SK-N-SH (cell line): ENCODE results near the gene CBR1. TPM values are rescaled to one million over a fixed set of nuclear protein-coding genes. Genes with fewer than 3 reads are reported as not detected.

ENCODE experiments used
- EP300 ChIP-seq, 2 experiments: IDR thresholded peaks; 2 replicates each; pipeline versions ENCODE4 v1.4.0 to v1.6.1; 2012; ENCODE audit warnings: borderline replicate concordance in 1 of 2, low read depth in 1 of 2, low read length in 1 of 2
- FOSL2 ChIP-seq: IDR thresholded peaks from 2 replicates; pipeline ENCODE4 v1.4.0; 2012; ENCODE audit warnings: low read depth, mild to moderate bottlenecking, moderate library complexity, borderline replicate concordance
- GABPA ChIP-seq: IDR thresholded peaks from 2 replicates; pipeline ENCODE4 v1.4.0; 2012; ENCODE audit warnings: low read depth, mild to moderate bottlenecking
- IRF3 ChIP-seq: fragments of 150-350 bp; IDR thresholded peaks from 2 replicates; pipeline ENCODE4 v1.6.1; 2016; ENCODE audit warnings: mild to moderate bottlenecking, low read depth, low read length
- JUND ChIP-seq: IDR thresholded peaks from 2 replicates; pipeline ENCODE4 v1.4.0; 2012
- MEF2A ChIP-seq: IDR thresholded peaks from 2 replicates; pipeline ENCODE4 v1.4.0; 2012; ENCODE audit warnings: low read depth, borderline replicate concordance
- MXI1 ChIP-seq: IDR thresholded peaks from 2 replicates; pipeline ENCODE4 v1.6.1; 2012; ENCODE audit warnings: mild to moderate bottlenecking, low read depth, low read length, improper control_type of control experiment
- RAD21 ChIP-seq: IDR thresholded peaks from 2 replicates; pipeline ENCODE4 v1.6.1; 2012; ENCODE audit warnings: mild to moderate bottlenecking, low read length
- RCOR1 ChIP-seq: fragments of 150-350 bp; IDR thresholded peaks from 2 replicates; pipeline ENCODE4 v1.6.1; 2017; ENCODE audit warnings: antibody characterized with exemption, low read length
- REST ChIP-seq: IDR thresholded peaks from 2 replicates; pipeline ENCODE4 v1.6.1; 2012; ENCODE audit warnings: mild to moderate bottlenecking, low read depth, low read length, moderate library complexity
- RFX5 ChIP-seq: IDR thresholded peaks from 2 replicates; pipeline ENCODE4 v1.6.1; 2012; ENCODE audit warnings: mild to moderate bottlenecking, improper control_type of control experiment, low read length
- RXRA ChIP-seq: IDR thresholded peaks from 2 replicates; pipeline ENCODE4 v1.4.0; 2012; ENCODE audit warnings: low read depth, mild to moderate bottlenecking, borderline replicate concordance
- SIN3A ChIP-seq: IDR thresholded peaks from 2 replicates; pipeline ENCODE4 v1.6.1; 2012; ENCODE audit warnings: low read depth, mild to moderate bottlenecking, low read length, moderate library complexity, borderline replicate concordance
- USF1 ChIP-seq: IDR thresholded peaks from 2 replicates; pipeline ENCODE4 v1.4.0; 2012; ENCODE audit warnings: low read depth, borderline replicate concordance
- USF2 ChIP-seq: fragments of 150-350 bp; IDR thresholded peaks from 2 replicates; pipeline ENCODE4 v1.6.1; 2017; ENCODE audit warnings: antibody characterized with exemption, low read length, low read depth, borderline replicate concordance
- ZBTB33 ChIP-seq: IDR thresholded peaks from 2 replicates; pipeline ENCODE4 v1.4.0; 2012; ENCODE audit warnings: low read depth, borderline replicate concordance
- polyA plus RNA-seq, 3 experiments: library from polyadenylated mRNA; depleted of rRNA; stranded (reverse); fragments of >200 nt; gene quantifications; 2 replicates each; pipeline ENCODE4 v1.2.3, GENCODE V29; 2012

CBR1 gene
- polyA plus RNA-seq, 1 of the 3 experiments (the other 2 are of a cell fraction): 136 TPM

- TF ChIP-seq USF1: 0 out of 2 replicates have a peak, but pooled peaks have one; percentile 35
- TF ChIP-seq RFX5: no peak
- TF ChIP-seq EP300 (IDR thresholded peaks at IDR 0.05; ENCODE audit: borderline replicate concordance in 1 of 2, low read depth in 1 of 2, low read length in 1 of 2): no peak
- TF ChIP-seq FOSL2: no peak
- TF ChIP-seq JUND: no peak
- peak; percentile 90; the same call in 1 of the 2 replicates for TF ChIP-seq MXI1
- TF ChIP-seq MEF2A: no peak
- peak; percentile 45; the same call in 1 of the 2 replicates for TF ChIP-seq SIN3A
- TF ChIP-seq RCOR1: no peak
- TF ChIP-seq USF2: no peak
- no peak for TF ChIP-seq REST
- TF ChIP-seq RAD21: no peak
- TF ChIP-seq ZBTB33: no peak
- no peak for TF ChIP-seq RXRA
- TF ChIP-seq IRF3: no peak
- no peak for TF ChIP-seq GABPA
Measured at GRCh38 chr21:36059823-36060158, 10.0 kb upstream of the CBR1 start (continued).
